Measurements from ENCODE around the gene PAPPA2. TPM values are rescaled to one million over a fixed set of nuclear protein-coding genes. Genes with fewer than 3 reads are reported as not detected.

The PAPPA2 gene
- total RNA-seq, 4 donors from 2014 or later = under 0.01 to 3.1 (median 0.45) TPM

GRCh38 chr1:176852124-176852523 is 389.1 kb downstream of the PAPPA2 start:
- intact Hi-C loops (cut with DNase I) = no loop called here
- Histone ChIP-seq H3K36me3 (no peaks in the 10 kb centered on the region), H3K9me3 (no peaks in the 10 kb centered on the region), H3K27ac (replicated peaks in 1 of 4) (no peak overlapping the region), H3K4me3 (no peak overlapping the region), H3K27me3 (no peaks in the 10 kb centered on the region), H3K4me1 (peaks cover 0 to 3% (median 0%) of the 10 kb centered on the region in 4 donors)
- WGBS = 85% methylated on average over 3 of the region's 3 CpGs
- no peak for DNase-seq (ENCODE audit: extremely low spot score)
- no peak for TF ChIP-seq EP300 (IDR thresholded peaks at IDR 0.05)

GRCh38 chr1:176853503-176853902 is 390.5 kb downstream of the PAPPA2 start:
- Histone ChIP-seq H3K9me3 (no peaks in the 10 kb centered on the region), H3K4me3 (no peak overlapping the region), H3K27ac (replicated peaks in 1 of 4) (no peak overlapping the region), H3K36me3 (no peaks in the 10 kb centered on the region), H3K4me1 (peaks cover 0 to 3% (median 0%) of the 10 kb centered on the region in 4 donors), H3K27me3 (no peaks in the 10 kb centered on the region)
- 76% methylated on average over 3 of the region's 3 CpGs for WGBS
- DNase-seq (ENCODE audit: extremely low spot score) = no peak
- intact Hi-C loops (cut with DNase I) = no loop called here
- no peak for TF ChIP-seq EP300 (IDR thresholded peaks at IDR 0.05)
- TF ChIP-seq POLR2A (IDR thresholded peaks at IDR 0.05; ENCODE audit: low read depth) = no peak
- TF ChIP-seq POLR2AphosphoS5 (IDR thresholded peaks at IDR 0.05) = no peak
- TF ChIP-seq CTCF (IDR thresholded peaks at IDR 0.05) = no peak

- Histone ChIP-seq H3K4me3 (no peak overlapping the region), H3K36me3 (no peaks in the 10 kb centered on the region), H3K27me3 (no peaks in the 10 kb centered on the region), H3K27ac (replicated peaks in 1 of 4) (no peak overlapping the region), H3K4me1 (peaks cover 0 to 3% (median 0%) of the 10 kb centered on the region in 4 donors), H3K9me3 (no peaks in the 10 kb centered on the region)
- intact Hi-C loops (cut with DNase I) = no loop called here
- no peak for TF ChIP-seq POLR2A (IDR thresholded peaks at IDR 0.05; ENCODE audit: low read depth)
- no peak for TF ChIP-seq POLR2AphosphoS5 (IDR thresholded peaks at IDR 0.05)
- TF ChIP-seq EP300 (IDR thresholded peaks at IDR 0.05) = no peak
- no peak for TF ChIP-seq CTCF (IDR thresholded peaks at IDR 0.05)
- 82% methylated on average over 4 of the region's 4 CpGs for WGBS
- DNase-seq (ENCODE audit: extremely low spot score) = no peak
Observed at GRCh38 chr1:176854121-176854520, 391.1 kb downstream of the PAPPA2 start.

GRCh38 chr1:176854758-176855745 is 392.1 kb downstream of the PAPPA2 start:
- TF ChIP-seq POLR2AphosphoS5 (IDR thresholded peaks at IDR 0.05) (no peak), EP300 (IDR thresholded peaks at IDR 0.05) (no peak), CTCF (IDR thresholded peaks at IDR 0.05) (no peak), POLR2A (IDR thresholded peaks at IDR 0.05; ENCODE audit: low read depth) (no peak)
- no peaks in the 10 kb centered on the region for H3K27me3 ChIP-seq
- intact Hi-C loops (cut with DNase I) = no loop called here
- H3K4me1 ChIP-seq = peaks cover 0 to 3% (median 0%) of the 10 kb centered on the region in 4 donors
- WGBS = 78% methylated on average over 7 of the region's 7 CpGs
- no peaks in the 10 kb centered on the region for H3K36me3 ChIP-seq
- no peak overlapping the region for H3K4me3 ChIP-seq
- DNase-seq (ENCODE audit: extremely low spot score) = no peak
- H3K27ac ChIP-seq (replicated peaks in 1 of 4) = no peak overlapping the region
- no peaks in the 10 kb centered on the region for H3K9me3 ChIP-seq

GRCh38 chr1:176857632-176858031 is 394.7 kb downstream of the PAPPA2 start:
- TF ChIP-seq POLR2AphosphoS5 (IDR thresholded peaks at IDR 0.05) (no peak), EP300 (IDR thresholded peaks at IDR 0.05) (no peak), CTCF (IDR thresholded peaks at IDR 0.05) (no peak), POLR2A (IDR thresholded peaks at IDR 0.05; ENCODE audit: low read depth) (no peak)
- Histone ChIP-seq H3K4me3 (no peak overlapping the region), H3K27me3 (no peaks in the 10 kb centered on the region), H3K4me1 (peaks cover 0 to 3% (median 0%) of the 10 kb centered on the region in 4 donors), H3K9me3 (no peaks in the 10 kb centered on the region), H3K36me3 (no peaks in the 10 kb centered on the region), H3K27ac (replicated peaks in 1 of 4) (no peak overlapping the region)
- intact Hi-C loops (cut with DNase I) = no loop called here
- 68% methylated on average over 4 of the region's 4 CpGs for WGBS
- no peak for DNase-seq (ENCODE audit: extremely low spot score)

Data from esophagus muscularis mucosa (tissue), 4 donors.